H1 (cell line): ENCODE measurements around the gene SLC27A2. TPM values are rescaled to one million over a fixed set of nuclear protein-coding genes. Genes with fewer than 3 reads are reported as not detected.

Source experiments
- CTCF ChIA-PET: fragments of 300-600 bp; sonication (Branson Sonifier 250); formaldehyde crosslinking; loops from one replicate; lab custom pipeline; 2021; ENCODE audit not compliant: partially characterized antibody; lab: Charles Lee
- POLR2A ChIA-PET: fragments of 300-600 bp; sonication (Branson Sonifier 250); formaldehyde crosslinking; loops from one replicate; lab custom pipeline; 2021; ENCODE audit warnings: inconsistent platforms; ENCODE audit not compliant: partially characterized antibody; lab: Charles Lee
- DNase-seq, 2 experiments: peaks; one replicate each; pipeline versions ENCODE4 v3.0.0 to v3.0.0-alpha.2; 2010 to 2022; ENCODE audit warnings: low spot score in 2 of 2, low read depth in 1 of 2, mixed read lengths in 1 of 2
- FAIRE-seq: peaks from 2 replicates; lab custom pipeline; 2011; peaks lifted over from hg19 to GRCh38; lab: Jason Lieb, UNC
- H2AFZ ChIP-seq: 2 replicates; pipeline ENCODE4 v1.8.1; 2012; ENCODE audit warnings: low read length, inconsistent platforms
- H2AK5ac ChIP-seq: 2 replicates; pipeline ENCODE4 v1.6.1; 2013; ENCODE audit warnings: low read depth, low read length
- H2BK120ac ChIP-seq: replicated peaks from 2 replicates; pipeline ENCODE3; 2013; ENCODE audit warnings: low read depth, low read length, inconsistent platforms
- H2BK12ac ChIP-seq: 2 replicates; pipeline ENCODE4 v1.6.1; 2013; ENCODE audit warnings: low read depth, low read length
- H2BK15ac ChIP-seq: 2 replicates; pipeline ENCODE4 v1.6.1; 2013; ENCODE audit warnings: low read length
- H2BK20ac ChIP-seq: 2 replicates; pipeline ENCODE4 v1.6.1; 2013; ENCODE audit warnings: low read length
- H2BK5ac ChIP-seq: 2 replicates; pipeline ENCODE4 v1.6.1; 2013; ENCODE audit warnings: low read depth, low read length
- H3K14ac ChIP-seq: 2 replicates; pipeline ENCODE4 v1.6.1; 2013; ENCODE audit warnings: inconsistent platforms; ENCODE audit not compliant: insufficient read length
- H3K18ac ChIP-seq: 2 replicates; pipeline ENCODE4 v1.6.1; 2013; ENCODE audit warnings: low read length; ENCODE audit errors: extremely low read depth
- H3K23ac ChIP-seq: 2 replicates; pipeline ENCODE4 v1.6.1; 2013; ENCODE audit warnings: inconsistent platforms; ENCODE audit not compliant: insufficient read length
- H3K23me2 ChIP-seq: 2 replicates; pipeline ENCODE4 v1.6.1; 2013; ENCODE audit warnings: low read depth, low read length
- H3K27ac ChIP-seq: 2 replicates; pipeline ENCODE4 v1.6.1; 2011; ENCODE audit warnings: low read depth, low read length, inconsistent platforms
- H3K27me3 ChIP-seq, 4 experiments: replicated peaks in 1 of 4; 1 replicate in 1 of 4; 2 replicates in 3 of 4; pipeline versions ENCODE4 v1.6.1 to v1.8.1; 2011 to 2013; ENCODE audit warnings: low read length in 3 of 4, mild to moderate bottlenecking in 3 of 4, inconsistent platforms in 2 of 4, mixed read lengths in 2 of 4, moderate library complexity in 1 of 4; ENCODE audit not compliant: control insufficient read depth in 3 of 4, insufficient read depth in 3 of 4; ENCODE audit errors: extremely low read depth in 1 of 4
- H3K36me3 ChIP-seq, 4 experiments: 2 replicates each; pipeline versions ENCODE4 v1.6.1 to v1.8.1; 2011 to 2013; ENCODE audit warnings: mild to moderate bottlenecking in 4 of 4, low read length in 3 of 4, moderate library complexity in 2 of 4, control low read depth in 1 of 4, inconsistent platforms in 1 of 4; ENCODE audit not compliant: insufficient read depth in 4 of 4, control insufficient read depth in 2 of 4
- H3K4ac ChIP-seq: replicated peaks from 2 replicates; pipeline ENCODE3; 2013; ENCODE audit warnings: low read length, low read depth, mixed read lengths, inconsistent platforms; ENCODE audit not compliant: insufficient read length
- H3K4me1 ChIP-seq, 4 experiments: replicated peaks in 1 of 4; 1 replicate in 1 of 4; 2 replicates in 3 of 4; pipeline versions ENCODE4 v1.6.1 to v1.8.1; 2011 to 2013; ENCODE audit warnings: low read length in 3 of 4, inconsistent platforms in 2 of 4, mixed read lengths in 1 of 4; ENCODE audit not compliant: insufficient read depth in 4 of 4, control insufficient read depth in 3 of 4
- H3K4me2 ChIP-seq, 2 experiments: 2 replicates each; pipeline versions ENCODE4 v1.6.1 to v1.8.1; 2011 to 2013; ENCODE audit warnings: low read depth in 2 of 2, low read length in 2 of 2, control low read depth in 1 of 2, inconsistent platforms in 1 of 2, mild to moderate bottlenecking in 1 of 2; ENCODE audit not compliant: insufficient read depth in 1 of 2
- H3K4me3 ChIP-seq, 4 experiments: fragments of 200-600, 300-600 bp in 1 of 4; sonication (generic), shearing (Covaris generic), sonication (Bioruptor Twin) in 1 of 4; 2 replicates each; pipeline versions ENCODE4 v1.5.1 to v1.8.1; 2011 to 2016; ENCODE audit warnings: low read length in 4 of 4, low read depth in 3 of 4, control low read depth in 2 of 4, inconsistent platforms in 2 of 4, mild to moderate bottlenecking in 2 of 4, mixed read lengths in 1 of 4, moderate library complexity in 1 of 4; ENCODE audit not compliant: insufficient read depth in 2 of 4; ENCODE audit errors: extremely low read depth in 1 of 4
- H3K56ac ChIP-seq: replicated peaks from 2 replicates; pipeline ENCODE3; 2013; ENCODE audit warnings: low read depth, mild to moderate bottlenecking, mixed read lengths, low read length, inconsistent platforms; ENCODE audit not compliant: insufficient read length
- H3K79me1 ChIP-seq: 2 replicates; pipeline ENCODE4 v1.6.1; 2013; ENCODE audit warnings: low read depth, low read length, control low read depth
- H3K79me2 ChIP-seq, 2 experiments: 2 replicates each; pipeline versions ENCODE4 v1.6.1 to v1.8.1; 2012 to 2013; ENCODE audit warnings: low read length in 2 of 2, mild to moderate bottlenecking in 2 of 2, inconsistent platforms in 1 of 2; ENCODE audit not compliant: insufficient read depth in 2 of 2, control insufficient read depth in 1 of 2
- H3K9ac ChIP-seq, 4 experiments: replicated peaks in 1 of 4; 1 replicate in 1 of 4; 2 replicates in 3 of 4; pipeline versions ENCODE4 v1.6.1 to v1.8.1; 2011 to 2013; ENCODE audit warnings: low read depth in 3 of 4, low read length in 3 of 4, control low read depth in 2 of 4, mild to moderate bottlenecking in 2 of 4, moderate library complexity in 2 of 4, inconsistent platforms in 1 of 4; ENCODE audit errors: extremely low read depth in 1 of 4
- H3K9me3 ChIP-seq, 2 experiments: 2 replicates each; pipeline versions ENCODE4 v1.6.1 to v1.8.1; 2012 to 2013; ENCODE audit warnings: mild to moderate bottlenecking in 2 of 2, moderate library complexity in 2 of 2, control low read depth in 1 of 2, inconsistent platforms in 1 of 2, low read depth in 1 of 2, low read length in 1 of 2, mixed read lengths in 1 of 2; ENCODE audit not compliant: insufficient read depth in 2 of 2
- H4K20me1 ChIP-seq, 2 experiments: replicated peaks in 1 of 2; 2 replicates each; pipeline versions ENCODE3 to v1.8.1; 2011 to 2013; ENCODE audit warnings: inconsistent platforms in 2 of 2, low read length in 2 of 2, mild to moderate bottlenecking in 1 of 2; ENCODE audit not compliant: insufficient read depth in 2 of 2, control insufficient read depth in 1 of 2
- H4K5ac ChIP-seq: 2 replicates; pipeline ENCODE4 v1.6.1; 2013; ENCODE audit warnings: low read length, low read depth, mixed read lengths, inconsistent platforms; ENCODE audit not compliant: insufficient read length
- H4K8ac ChIP-seq: 2 replicates; pipeline ENCODE4 v1.8.0; 2013; ENCODE audit warnings: mild to moderate bottlenecking, moderate library complexity, low read length, inconsistent platforms; ENCODE audit not compliant: insufficient read depth; ENCODE audit errors: extremely low read depth
- H4K91ac ChIP-seq: replicated peaks from 2 replicates; pipeline ENCODE3; 2013; ENCODE audit warnings: low read length, mixed read lengths, inconsistent platforms; ENCODE audit not compliant: insufficient read length
- KDM1A ChIP-seq: fragments of 200-600, 300-600 bp; sonication (generic); IDR thresholded peaks from 2 replicates; pipeline ENCODE4 v1.7.1; 2016; ENCODE audit warnings: mild to moderate bottlenecking, low read length, borderline replicate concordance
- RAD21 ChIP-seq, 2 experiments: IDR thresholded peaks in 1 of 2; conservative IDR thresholded peaks in 1 of 2; 2 replicates each; pipeline ENCODE4 v1.6.1; 2011; ENCODE audit warnings: low read depth in 2 of 2, low read length in 2 of 2, improper control_type of control experiment in 1 of 2, inconsistent platforms in 1 of 2, mild to moderate bottlenecking in 1 of 2, moderate library complexity in 1 of 2
- WGBS, 2 experiments: shearing (Covaris generic) in 1 of 2; methylation state at CpG; one replicate each; pipeline versions ENCODE4 v1.1.6 to v1.1.7; 2013 to 2015; ENCODE audit warnings: low lambda C conversion rate in 2 of 2, mixed read lengths in 2 of 2, inconsistent platforms in 1 of 2, low coverage in 1 of 2, missing lambda C conversion rate in 1 of 2; ENCODE audit not compliant: insufficient replicate concordance in 2 of 2, insufficient coverage in 1 of 2, insufficient read length in 1 of 2; ENCODE audit errors: extremely low coverage in 1 of 2, missing lambda C conversion rate in 1 of 2; 5-methylcytosine and 5-hydroxymethylcytosine counted together
- polyA plus RNA-seq, 7 experiments: library from polyadenylated mRNA; depleted of rRNA in 3 of 7; stranded (reverse) in 5 of 7; unstranded in 2 of 7; fragments of >200 nt in 5 of 7; fragments of 200-250 nt in 2 of 7; gene quantifications; 1 replicate in 5 of 7; 2 replicates in 1 of 7; 4 replicates in 1 of 7; pipeline versions ENCODE4 v1.2.1 to v1.2.3, GENCODE V29; 2011 to 2013; ENCODE audit warnings: missing spikeins in 2 of 7, mixed read lengths in 2 of 7
- total RNA-seq: library from RNA; stranded (reverse); fragmentation: NEBNext Ultra II Directional; extraction: Animal tissue kit (Norgen Biotek cat#: 25700); gene quantifications from 2 replicates; pipeline ENCODE4 v1.2.1, GENCODE V29; 2021

The SLC27A2 gene
- total and polyA plus RNA-seq, 2 of the 8 experiments (the other 6 are each of a cell fraction or from before 2014, with no cell fraction given), result 5.6 to 5.8 TPM

- no peak overlapping the region for H2BK120ac ChIP-seq
- H4K91ac ChIP-seq, result no peak overlapping the region
- H2BK12ac ChIP-seq, result no peak overlapping the region
- no peak overlapping the region for H2AK5ac ChIP-seq
- H3K4me3 ChIP-seq, result no peak overlapping the region
- H3K14ac ChIP-seq, result no peak overlapping the region
- no peak overlapping the region for H2BK20ac ChIP-seq
- no peak overlapping the region for H3K23ac ChIP-seq
- no peaks in the 10 kb centered on the region for H3K79me1 ChIP-seq
- POLR2A ChIA-PET, result no interaction called here
- H3K18ac ChIP-seq, result no peak overlapping the region
- no peaks in the 10 kb centered on the region for H3K27me3 ChIP-seq
- H4K8ac ChIP-seq, result no peak overlapping the region
- TF ChIP-seq KDM1A (no peak), RAD21 (IDR thresholded peaks at IDR 0.05 in 1 of 2, conservative IDR thresholded peaks at IDR 0.05 in 1 of 2; ENCODE audit: low read depth in 2 of 2, low read length in 2 of 2) (peak in 1 of 2 experiments; percentile 14; a peak in 1 of 4 replicates)
- no peak overlapping the region for H2BK5ac ChIP-seq
- H3K9me3 ChIP-seq, result no peaks in the 10 kb centered on the region
- no peak overlapping the region for H3K4ac ChIP-seq
- FAIRE-seq, result no peak
- no peak overlapping the region for H2BK15ac ChIP-seq
- no peak overlapping the region for H3K27ac ChIP-seq
- no peaks in the 10 kb centered on the region for H3K23me2 ChIP-seq
- no peak overlapping the region for H2AFZ ChIP-seq
- no peak overlapping the region for H4K5ac ChIP-seq
- H3K4me2 ChIP-seq, result no peak overlapping the region
- CTCF ChIA-PET, result interaction anchor here (0.5 to 5.7 kb wide), 10 partner anchors 8 to 1969 kb away, joined by 3 to 37 read pairs (median 3); partner anchors contain the start of gene SLC27A2
- H3K36me3 ChIP-seq, result no peaks in the 10 kb centered on the region
- no peaks in the 10 kb centered on the region for H3K79me2 ChIP-seq
- H4K20me1 ChIP-seq, result no peaks in the 10 kb centered on the region
- no peaks in the 10 kb centered on the region for H3K4me1 ChIP-seq
- DNase-seq, result no peak
- 84% methylated on average over 5 of the region's 5 CpGs; no CpG with 5 or more reads in 1 of the 2 experiments for WGBS, 2 experiments
- H3K56ac ChIP-seq, result no peak overlapping the region
- H3K9ac ChIP-seq, result no peak overlapping the region
Observed at GRCh38 chr15:50241684-50242450, 59.9 kb downstream of the SLC27A2 start.
